GM21528 (cell line): ENCODE results near the gene GRIK1.

Experiments
- ATAC-seq: cut with Tn5 transposase; IDR thresholded peaks from one replicate; pipeline ENCODE4 v1.9.1; 2021; ENCODE audit warnings: mild to moderate bottlenecking, moderate library complexity; ENCODE audit not compliant: unreplicated experiment, low FRiP score

GRIK1 gene

DNA sequence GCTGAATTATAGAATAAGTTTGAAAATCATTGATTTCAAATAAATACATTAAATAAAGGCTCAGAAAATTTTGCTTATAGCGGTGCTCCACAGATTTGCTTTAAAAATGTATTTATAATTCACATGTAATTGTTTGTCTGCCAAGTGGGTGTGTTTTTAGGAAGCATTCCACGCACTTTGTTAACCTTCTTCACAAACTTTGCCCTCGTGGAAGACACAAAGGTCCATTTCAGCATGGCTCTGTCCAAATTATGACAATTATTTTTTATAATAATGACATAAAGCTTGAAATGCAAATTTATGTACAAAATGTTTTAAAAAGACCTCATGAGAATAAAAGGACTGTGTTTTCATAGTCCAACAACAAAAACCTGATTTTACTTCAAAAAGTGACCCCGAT lies 146.1 kb downstream of the GRIK1 start:
- ATAC-seq, result no peak

DNA sequence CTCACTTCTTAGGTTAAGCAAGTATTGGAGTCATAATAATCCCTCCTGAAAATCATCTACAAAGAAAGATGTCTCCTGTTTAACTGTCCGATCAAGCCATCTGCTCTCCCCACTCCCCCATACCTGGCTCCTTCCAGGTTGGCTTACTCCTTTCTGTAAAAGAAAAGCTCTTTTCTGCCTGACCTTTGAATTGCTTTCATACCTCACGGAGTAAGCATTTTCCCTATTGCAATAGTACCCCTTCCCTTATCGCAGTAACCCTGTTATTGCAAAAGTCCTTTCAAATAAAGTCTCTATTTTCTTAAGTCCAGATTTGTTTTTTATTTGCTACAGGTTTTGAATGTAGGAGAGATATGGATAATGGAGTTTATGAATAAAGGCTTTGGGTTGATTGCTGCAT lies 150.4 kb downstream of the GRIK1 start:
- no peak for ATAC-seq

DNA sequence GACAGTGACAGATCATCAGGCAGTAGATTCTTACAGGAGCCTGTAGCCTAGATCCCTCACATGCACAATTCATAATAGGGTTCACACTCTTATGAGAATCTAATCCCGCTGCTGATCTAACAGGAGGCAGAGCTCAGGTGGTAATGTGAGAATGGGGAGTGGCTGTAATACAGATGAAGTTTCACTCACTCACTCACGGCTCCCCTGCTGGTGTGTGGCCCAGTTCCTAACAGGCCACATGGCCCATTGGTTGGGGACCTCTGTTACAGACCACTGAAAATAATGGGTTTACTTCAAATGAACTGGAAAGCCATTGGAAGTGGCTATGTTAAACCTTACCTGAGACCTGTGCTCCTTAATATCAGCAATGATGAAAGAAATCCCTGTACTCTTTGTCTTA lies 151.0 kb downstream of the GRIK1 start:
- no peak for ATAC-seq

DNA sequence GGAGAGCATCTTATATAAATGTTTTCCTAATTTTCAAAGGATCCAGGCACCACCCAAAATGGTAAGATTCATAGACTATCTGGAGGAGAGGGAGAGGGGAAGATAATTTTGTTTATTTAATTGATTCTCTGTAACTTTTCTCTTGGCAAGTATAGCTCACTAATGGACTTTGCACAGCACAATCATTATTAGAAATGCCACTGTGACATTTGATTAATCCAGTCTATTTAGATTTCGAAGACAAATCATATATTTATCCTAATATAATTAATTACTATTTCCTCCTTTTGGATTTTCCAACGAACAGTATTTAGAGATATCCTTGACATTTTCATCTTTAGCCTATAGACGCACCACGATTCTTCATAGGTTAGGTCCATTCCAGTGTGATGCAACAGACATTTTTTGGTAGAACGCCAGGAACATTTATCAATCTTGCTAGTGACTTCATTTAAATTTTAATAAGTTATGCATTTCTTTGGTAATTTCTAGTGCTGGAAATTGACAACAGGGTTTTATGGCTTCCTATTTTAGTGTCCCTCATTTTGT lies 152.4 kb downstream of the GRIK1 start:
- ATAC-seq, result no peak

DNA sequence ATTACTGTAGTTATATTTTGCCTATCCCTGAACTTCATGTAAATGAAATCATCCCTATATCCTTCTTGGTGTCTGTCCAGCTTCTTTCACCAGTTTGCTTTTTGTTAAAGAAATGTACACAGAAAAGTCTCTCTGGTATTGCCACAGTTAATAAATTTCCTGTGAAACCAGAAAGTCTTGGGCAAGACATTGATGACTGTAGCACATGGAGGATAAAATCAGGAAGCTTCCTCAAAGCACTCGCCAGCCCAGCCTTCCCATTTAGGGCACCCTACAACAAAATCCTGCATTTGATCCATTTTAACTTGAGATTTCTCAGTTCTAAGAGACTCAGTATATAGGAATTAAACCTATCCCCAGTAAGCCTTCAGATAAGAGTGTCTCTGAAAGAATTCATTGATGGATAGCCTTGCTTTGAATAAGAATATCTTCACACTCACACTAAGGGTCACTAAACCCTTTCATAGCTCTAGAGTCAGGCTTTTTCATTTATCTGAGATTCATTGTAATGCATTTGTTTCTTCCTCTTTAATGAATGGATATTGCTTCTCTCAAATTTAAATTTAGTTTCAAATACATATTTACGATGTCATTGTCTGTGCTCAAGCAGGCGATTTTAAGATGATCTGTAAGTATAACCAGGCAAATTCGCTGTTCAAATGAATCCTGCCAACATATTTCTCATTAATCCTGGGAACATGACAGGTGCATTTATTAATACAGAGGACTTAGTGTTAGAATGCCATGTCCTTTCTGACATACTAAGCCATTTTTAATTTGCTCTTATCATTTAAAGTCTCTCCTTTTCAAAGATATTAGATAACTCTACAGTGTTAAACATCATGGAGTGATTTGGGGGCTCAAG lies 153.1 kb downstream of the GRIK1 start:
- no peak for ATAC-seq

DNA sequence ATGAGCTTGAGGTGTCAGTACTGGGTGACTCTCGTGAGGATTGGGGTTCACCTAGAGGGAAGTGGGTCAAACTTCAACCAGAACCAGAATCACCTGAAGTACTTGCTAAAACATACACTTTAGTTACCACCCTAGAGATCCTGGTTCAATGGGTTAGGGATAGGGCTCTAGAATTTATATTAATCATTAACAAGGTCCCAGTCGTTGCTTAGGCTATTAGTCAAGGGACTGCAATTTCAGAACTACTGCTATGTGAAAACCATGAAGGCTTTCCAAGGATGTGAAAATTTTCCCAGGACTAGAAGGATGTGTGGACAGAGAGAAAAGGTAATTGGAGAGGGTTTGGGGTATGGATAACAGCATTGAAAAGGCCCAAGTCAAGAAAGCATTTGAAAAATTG lies 162.6 kb downstream of the GRIK1 start:
- no peak for ATAC-seq

DNA sequence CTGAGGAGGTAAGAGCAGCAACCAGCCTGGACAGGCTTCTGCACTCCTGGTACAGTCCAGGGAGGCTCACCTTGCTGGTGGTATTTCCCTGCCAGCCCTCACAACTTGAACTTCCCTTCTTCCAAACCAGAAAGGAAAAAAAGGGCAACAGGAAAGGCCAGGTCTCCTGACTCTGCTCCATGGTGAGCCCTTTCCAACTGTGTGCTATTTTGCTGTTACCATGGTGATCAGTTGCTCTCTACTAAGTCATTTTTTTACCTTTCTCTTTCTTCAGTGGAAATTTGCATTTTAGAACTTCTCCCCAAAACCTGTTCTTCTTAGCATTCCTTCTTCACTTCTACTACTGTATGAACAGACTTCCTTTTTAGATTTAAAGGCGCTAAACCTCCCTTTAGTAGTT lies 164.3 kb downstream of the GRIK1 start:
- ATAC-seq, result no peak

DNA sequence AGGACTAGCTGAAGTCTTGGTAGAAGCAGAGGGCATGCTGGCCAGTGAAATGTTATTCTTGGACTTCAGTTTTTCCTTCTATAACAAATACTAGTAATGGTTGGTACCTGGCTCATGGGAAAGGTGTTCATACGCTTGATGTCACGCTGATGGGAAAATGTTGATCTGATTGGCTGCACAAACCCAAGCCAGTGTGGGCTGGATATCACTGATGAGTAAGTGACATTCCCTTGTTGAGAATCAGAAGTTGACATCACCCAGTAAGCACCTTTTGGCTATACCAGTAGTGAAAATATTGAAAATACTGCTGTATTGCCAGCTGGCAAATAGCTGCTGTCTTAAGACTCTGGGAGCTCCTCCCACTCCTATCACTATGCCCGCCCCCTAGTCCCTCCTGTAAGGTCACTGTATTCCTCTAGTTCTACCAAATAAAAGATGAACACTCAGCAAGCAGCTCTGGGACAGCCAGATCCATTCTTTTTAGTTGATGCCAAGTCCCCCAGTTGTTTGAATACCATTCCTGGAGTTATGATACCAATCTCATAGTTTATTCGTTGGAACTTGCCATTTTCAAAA lies 168.2 kb downstream of the GRIK1 start:
- ATAC-seq, result no peak

DNA sequence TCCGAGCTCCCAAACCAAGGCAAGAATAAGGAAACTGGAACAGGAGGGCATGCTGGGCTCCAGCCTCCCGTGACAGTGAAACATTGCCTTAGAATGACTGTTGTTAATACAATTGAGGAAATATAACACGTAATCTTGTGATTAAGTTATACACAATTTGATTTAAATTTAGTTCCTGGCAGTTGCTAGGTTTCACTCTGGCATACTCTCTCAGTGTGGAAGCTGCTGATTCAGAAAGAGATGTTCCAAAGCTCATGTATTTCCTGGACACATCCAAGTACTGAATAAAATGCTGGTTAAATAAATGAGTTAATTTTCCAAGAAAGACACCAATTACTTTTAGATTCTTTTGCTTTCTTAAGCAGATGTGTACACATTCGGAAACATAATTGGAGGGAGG lies 176.1 kb downstream of the GRIK1 start:
- ATAC-seq, result no peak

DNA sequence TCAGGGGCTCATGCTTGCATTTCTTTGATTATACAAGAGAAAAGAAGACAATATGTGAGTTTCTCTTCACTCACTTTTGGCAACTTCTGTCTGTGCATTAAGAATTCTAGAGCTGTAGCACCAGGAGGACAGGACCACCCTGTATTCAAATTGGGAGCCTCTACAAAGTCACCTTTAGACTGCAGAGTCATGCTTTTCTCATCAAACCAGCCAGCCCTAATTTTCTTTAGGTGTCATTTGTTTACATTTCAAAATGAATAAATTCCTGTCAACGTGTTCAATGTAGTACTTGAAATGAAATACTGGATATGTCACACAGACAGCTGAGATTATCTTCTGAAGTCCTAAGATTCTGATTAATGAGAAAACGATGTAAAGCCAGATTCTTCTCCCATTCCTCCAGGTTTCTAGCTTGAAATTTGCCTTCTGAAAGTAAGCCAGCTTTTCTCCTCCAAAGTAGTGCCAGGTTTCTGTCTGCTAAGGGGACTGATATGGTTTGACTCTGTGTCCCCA lies 177.2 kb downstream of the GRIK1 start:
- no peak for ATAC-seq

DNA sequence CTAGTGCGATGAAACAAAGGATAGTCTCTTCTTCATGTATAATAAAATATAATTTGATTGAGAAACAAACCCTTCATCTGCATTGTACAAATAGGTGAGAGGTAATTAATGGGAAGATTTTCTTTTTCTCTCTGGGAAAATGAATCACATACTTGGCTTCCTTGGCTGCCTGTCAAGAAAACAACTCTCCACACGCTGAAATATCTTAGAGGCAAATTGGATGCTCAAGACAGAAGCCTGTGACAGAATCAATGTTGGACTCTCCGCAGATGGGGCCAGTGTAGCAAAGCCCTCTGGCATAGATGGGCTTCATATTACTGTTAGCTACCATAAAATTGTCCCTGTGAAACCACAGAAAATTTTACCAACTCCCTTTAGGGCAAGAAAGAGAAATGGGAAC lies 186.6 kb downstream of the GRIK1 start:
- no peak for ATAC-seq

DNA sequence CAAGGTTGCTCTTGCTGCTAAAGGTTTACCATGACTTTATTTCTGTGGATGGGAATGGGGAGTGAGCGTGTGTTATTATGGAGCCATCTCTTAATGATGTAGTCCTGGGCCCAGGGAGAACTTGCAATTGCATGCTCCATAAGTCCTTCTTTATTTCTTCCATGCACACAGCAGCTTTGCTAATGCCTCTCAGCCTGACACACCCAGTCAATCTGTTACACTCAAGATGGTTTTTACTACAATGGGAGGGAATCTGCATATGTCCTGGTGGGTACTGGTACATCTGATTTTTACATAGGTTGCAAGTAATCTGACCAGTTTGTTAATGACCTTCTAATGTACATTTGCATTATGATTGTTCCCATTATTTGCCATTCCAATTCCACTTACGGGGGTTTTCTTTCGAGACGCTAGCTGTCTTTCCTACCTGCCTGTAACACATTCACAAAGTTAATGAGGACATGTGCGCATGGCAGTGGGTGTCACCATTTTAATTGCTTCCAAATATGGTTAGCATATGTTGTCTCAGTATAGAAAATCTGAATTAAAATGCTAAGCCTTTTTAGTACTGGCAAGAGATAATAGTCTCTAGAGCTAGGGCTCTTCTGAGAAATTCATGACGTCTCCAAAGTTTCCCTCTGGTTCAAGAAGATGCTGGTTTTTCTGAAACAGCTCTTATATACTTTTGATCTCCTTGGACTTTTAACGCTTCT lies 188.2 kb downstream of the GRIK1 start:
- ATAC-seq, result no peak

DNA sequence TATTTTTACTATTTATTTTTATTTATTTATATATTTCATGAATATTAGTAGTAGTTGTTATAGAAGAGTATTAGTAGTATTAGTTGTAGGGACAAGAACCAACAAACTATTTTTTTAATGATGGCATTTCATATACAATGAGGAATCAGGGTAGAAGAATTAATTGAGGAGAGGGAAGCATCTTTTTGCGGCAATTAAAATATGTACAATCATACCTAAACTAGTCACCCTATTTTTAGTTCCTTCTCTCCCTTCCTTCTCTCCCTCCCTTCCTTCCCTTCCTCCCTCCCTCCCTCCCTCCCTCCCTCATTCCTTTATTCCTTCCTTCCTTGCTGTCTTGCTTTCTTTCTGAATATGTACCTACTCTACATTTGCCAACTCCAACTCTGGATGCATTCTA lies 189.8 kb downstream of the GRIK1 start:
- ATAC-seq, result no peak

DNA sequence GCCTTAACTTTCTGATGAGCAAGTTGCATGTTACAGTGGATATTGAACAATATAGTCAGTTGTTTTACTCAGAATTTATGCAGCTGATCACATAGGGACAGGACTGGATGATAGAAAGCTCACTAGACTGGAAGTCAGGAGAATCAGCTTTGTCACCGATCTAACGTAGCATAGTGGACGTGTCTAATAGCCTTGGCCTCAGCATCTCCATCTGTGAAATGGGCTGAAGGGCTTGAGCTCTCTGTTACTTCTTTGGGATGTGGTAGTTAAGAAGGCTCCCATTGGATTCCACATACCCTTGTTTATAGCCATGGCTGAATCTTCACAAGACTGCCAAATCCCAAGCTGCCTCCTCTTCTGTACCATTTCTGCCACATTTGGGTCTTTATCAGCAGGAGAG lies 190.6 kb downstream of the GRIK1 start:
- no peak for ATAC-seq

DNA sequence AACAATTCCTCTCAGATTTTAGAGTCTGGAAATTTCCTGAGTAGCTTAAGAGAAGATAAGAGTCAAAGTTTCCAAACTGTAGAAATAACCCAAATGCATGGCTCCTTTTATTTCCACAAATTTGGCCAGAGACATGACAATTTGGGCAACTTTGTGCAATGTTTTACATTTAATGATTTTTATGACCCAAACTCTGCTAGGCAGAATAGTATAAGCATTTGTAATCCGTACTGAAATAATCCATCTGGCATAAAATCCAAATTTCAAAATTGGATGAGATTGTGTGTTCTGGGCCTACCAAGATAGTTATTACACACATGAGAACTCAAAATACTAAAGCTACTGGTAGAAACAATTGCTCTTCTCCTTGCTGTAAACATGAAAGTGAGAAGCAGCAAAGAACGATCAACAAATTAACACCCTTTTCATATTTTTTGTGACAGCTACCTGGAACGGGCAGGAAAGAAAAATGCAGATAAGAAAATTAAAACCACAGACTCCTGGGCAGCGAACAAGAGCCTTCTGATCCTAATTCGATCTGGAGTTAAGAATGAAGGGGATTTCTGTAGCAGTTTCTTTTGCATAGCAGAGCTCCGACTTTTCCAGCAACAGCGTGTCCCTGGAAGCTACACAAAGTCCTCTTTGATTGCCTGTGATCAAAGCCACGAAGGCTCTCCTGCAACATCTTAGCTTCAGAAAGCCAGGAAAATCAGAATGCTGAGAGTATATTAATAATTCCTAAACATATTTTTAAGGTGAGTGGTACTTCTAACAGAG lies 191.2 kb downstream of the GRIK1 start:
- no peak for ATAC-seq

DNA sequence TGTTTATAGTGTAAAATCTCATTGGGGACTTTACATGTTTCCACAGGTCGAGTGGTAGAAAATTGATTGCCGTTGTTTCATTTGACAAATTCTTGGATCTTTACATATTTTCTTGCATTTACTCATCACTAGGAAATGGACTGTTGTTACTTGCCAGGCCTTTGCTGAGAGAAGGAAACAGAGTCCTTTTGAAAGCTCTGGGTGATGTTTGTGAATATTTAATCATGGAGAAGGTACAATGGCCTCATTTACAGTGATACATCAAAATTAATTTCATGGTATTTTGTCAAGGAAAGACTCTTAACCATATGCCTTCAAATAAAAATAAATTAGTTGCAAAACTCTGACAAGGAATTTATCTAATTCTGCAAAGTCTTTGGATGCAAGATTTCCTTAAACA lies 198.0 kb downstream of the GRIK1 start:
- ATAC-seq, result no peak

DNA sequence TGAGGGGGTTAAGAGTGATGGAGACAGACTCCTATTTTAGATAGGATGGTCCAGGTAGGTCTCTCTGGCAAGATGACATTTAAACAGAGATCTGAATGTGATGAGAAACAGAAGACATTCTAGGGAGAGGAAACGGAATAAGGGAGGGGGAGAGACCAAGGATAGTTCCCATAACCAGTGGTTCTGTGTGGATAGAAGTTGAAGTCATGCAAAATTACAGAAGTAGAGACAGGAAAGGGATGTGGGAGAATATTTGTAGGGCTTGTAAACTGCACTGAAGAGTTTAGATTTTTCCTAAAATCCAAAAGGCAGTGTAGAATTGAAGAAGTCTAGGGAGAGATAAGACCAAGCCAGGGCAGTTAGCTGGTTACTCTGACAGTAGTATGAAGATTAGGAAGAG lies 200.6 kb downstream of the GRIK1 start:
- ATAC-seq, result no peak

DNA sequence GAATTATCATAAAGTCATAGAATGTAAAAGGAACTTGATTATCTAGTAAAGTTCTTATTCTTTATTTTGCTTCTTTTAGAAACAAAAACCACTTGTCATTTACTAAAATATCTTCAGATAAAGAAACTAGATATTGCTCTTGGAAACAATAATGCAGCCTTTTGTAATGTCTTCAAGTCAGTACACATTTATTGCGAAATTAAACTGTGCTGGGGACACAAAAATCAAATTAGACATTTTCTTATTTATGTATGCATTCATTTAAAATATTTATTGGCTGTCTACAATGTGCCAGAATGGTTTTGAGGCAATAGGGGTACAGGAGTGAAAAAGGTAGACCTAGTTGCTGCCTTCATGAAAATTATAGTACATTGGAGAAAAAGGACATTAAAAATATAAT lies 201.1 kb downstream of the GRIK1 start:
- no peak for ATAC-seq

DNA sequence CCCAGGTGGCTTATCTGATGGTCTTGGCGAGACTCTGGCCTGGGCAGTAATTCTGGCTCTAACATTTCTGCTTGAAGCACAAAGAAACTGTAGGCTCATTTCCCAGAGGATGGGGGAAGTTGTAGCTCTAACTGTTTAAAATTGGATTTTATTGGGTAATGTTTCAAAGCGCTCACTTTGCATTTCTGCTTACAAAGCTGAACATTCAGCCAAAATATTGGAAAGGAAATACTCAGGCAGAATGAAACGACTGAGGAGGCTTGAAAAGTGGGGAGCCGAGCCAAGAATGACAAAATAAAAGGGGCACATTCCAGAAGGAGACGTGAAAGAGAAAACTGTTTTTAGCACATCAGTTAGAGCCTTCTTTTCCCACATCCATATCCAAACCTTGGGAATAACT lies 202.6 kb downstream of the GRIK1 start:
- ATAC-seq, result no peak

DNA sequence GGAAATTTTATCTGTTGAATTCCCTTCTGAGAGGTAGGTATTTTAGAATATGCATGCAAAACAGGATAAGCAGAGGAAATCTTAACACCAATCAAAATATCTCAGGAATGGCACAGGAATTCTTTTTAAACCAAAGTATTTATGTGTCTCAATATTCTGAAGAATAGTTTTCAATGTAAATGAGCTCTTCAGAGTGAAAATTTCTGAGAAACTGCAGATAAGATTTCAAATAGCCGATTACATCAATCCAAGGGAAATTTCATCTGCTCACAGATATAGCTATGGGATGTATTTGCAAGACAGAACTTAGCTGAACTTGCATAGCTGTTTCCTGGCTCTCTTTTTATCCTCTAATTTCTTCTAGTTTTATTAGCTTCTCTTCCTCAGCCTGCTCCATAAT lies 209.5 kb downstream of the GRIK1 start:
- ATAC-seq, result no peak

DNA sequence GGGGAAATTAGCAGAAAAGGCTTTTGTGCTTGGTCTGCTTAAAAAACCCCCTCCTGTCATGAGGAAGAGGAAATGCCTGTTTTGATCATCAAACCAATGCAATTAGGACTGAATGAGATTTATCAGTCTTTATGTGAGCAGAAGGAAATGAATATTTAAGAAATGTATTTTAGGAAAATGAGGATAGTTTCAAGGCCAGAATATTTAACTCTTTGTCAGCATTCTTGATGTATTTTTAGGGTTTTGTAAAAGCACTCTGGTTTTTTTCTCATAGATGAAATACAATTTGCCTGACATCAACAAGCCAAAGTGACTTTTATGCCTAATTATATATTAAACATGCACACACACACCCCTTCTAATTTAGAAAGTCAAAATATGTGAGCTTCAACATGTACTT lies 213.8 kb downstream of the GRIK1 start:
- no peak for ATAC-seq
